Measurements from ENCODE around the gene NSD2.
"Not testable (repeated sequence)": the region's sequence is repeated elsewhere in the genome, so short reads cannot be mapped to it uniquely, and the experiment has no call there.

NSD2 gene

DNA sequence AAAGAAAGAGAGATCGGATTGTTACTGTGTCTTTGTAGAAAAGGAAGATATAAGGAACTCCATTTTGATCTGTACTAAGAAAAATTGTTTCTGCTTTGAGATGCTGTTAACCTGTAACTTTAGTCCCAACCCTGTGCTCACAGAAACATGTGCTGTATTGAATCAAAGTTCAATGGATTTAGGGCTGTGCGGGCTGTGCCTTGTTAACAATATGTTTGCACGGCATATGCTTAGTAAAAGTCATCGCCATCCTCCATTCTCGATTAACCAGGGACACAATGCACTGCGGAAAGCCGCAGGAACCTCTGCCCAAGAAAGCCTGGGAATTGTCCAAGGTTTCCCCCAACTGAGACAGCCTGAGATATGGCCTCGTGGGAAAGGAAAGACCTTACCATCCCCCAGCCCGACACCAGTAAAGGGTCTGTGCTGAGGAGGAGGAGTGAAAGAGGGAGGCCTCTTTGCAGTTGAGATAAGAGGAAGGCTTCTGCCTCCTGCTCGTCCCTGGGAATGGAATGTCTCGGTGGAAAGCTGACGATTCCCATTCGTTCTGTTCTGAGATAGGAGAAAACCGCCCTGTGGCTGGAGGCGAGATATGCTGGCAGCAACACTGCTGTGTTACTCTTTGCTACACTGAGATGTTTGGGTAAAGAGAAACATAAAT lies 150.3 kb downstream of the NSD2 start:
- not testable (repeated sequence) for H3K4me3 ChIP-seq (ENCODE audit: low read length); H3K9ac ChIP-seq (ENCODE audit: low read length); H3K4me1 ChIP-seq (ENCODE audit: control insufficient read depth, insufficient read depth, low read length); H3K27me3 ChIP-seq (ENCODE audit: control insufficient read depth, insufficient read depth, low read length); H3K9me3 ChIP-seq (ENCODE audit: control insufficient read depth, low read length); H3K36me3 ChIP-seq (ENCODE audit: control insufficient read depth, insufficient read depth, low read length)

DNA sequence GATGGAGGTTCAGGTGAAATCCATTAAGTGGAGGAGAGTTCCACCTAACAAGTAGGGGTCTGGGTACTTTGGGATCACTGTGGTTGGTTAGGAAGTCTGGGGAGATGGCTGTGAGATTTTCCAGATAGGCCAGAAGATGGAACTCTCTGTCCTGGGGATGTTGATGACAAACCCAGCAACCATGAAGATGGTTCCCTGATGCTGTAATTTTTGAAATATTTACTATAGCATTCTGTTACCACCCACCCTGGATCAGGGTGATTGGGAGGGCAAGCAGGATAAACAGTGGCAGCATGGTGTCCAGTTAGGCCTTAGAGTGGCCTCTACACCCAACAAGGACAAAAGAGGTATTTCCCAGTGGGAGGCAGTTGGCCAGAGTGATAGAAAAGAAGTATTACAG lies 153.5 kb downstream of the NSD2 start:
- Histone ChIP-seq H3K4me1 (ENCODE audit: control insufficient read depth, insufficient read depth, low read length) (no peaks in the 10 kb centered on the region), H3K27me3 (ENCODE audit: control insufficient read depth, insufficient read depth, low read length) (peaks cover 8% of the 10 kb centered on the region), H3K36me3 (ENCODE audit: control insufficient read depth, insufficient read depth, low read length) (no peaks in the 10 kb centered on the region), H3K9ac (ENCODE audit: low read length) (no peak overlapping the region), H3K9me3 (ENCODE audit: control insufficient read depth, low read length) (no peaks in the 10 kb centered on the region), H3K4me3 (ENCODE audit: low read length) (no peak overlapping the region)

DNA sequence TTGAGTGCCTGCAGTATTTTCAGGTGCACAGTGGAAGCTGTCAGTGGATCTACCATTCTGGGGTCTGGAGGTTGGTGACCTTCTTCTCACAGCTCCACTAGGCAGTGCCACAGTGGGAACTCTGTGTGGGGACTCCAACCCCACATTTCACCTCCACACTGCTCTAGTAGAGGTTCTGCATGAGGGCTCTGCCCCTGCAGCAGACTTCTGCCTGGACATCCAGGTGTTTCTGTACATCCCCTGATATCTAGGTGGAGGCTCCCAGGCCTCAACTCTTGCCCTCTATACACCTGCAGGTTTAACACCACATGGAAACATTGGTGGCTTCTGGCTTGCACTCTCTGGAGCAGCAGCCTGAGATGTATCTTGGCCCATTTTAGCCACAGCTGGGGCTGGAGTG lies 154.6 kb downstream of the NSD2 start:
- Histone ChIP-seq H3K9me3 (ENCODE audit: control insufficient read depth, low read length) (no peaks in the 10 kb centered on the region), H3K4me1 (ENCODE audit: control insufficient read depth, insufficient read depth, low read length) (no peaks in the 10 kb centered on the region), H3K9ac (ENCODE audit: low read length) (no peak overlapping the region), H3K27me3 (ENCODE audit: control insufficient read depth, insufficient read depth, low read length) (peaks cover 8% of the 10 kb centered on the region), H3K36me3 (ENCODE audit: control insufficient read depth, insufficient read depth, low read length) (no peaks in the 10 kb centered on the region), H3K4me3 (ENCODE audit: low read length) (no peak overlapping the region)

DNA sequence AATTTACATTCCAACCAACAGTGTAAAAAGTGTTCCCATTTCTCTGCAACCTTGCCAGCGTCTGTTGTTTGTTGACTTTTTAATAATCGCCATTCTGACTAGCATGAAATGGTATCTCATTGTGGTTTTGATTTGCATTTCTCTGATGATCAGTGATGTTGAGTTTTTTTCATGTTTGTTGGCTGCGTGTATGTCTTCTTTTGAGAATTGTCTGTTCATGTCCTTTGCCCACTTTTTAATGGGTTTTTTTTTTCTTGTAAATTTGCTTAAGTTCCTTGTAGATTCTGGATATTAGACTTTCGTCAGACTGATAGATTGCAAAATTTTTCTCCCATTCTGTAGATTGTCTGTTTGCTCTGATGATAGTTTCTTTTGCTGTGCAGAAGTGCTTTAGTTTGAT lies 155.9 kb downstream of the NSD2 start:
- H3K36me3 ChIP-seq (ENCODE audit: control insufficient read depth, insufficient read depth, low read length); H3K9ac ChIP-seq (ENCODE audit: low read length); H3K27me3 ChIP-seq (ENCODE audit: control insufficient read depth, insufficient read depth, low read length); H3K4me1 ChIP-seq (ENCODE audit: control insufficient read depth, insufficient read depth, low read length); H3K4me3 ChIP-seq (ENCODE audit: low read length); H3K9me3 ChIP-seq (ENCODE audit: control insufficient read depth, low read length): not testable (repeated sequence)

DNA sequence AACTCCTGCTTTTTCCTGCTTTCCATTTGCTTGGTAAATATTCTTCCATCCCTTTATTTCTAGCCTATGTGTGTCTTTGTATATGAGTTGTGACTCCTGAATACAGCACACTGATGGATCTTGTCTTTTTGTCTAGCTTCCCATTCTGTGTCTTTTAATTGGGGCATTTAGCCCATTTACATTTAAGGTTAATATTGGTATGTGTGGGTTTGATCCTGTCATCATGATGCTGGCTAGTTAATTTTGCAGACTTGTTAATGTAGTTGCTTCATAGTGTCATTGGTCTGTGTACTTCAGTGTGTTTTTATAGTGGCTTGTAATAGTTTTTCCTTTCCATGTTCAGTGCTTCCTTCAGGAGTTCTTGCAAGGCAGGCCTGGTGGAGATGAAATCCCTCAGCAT lies 160.0 kb downstream of the NSD2 start:
- H3K4me1 ChIP-seq (ENCODE audit: control insufficient read depth, insufficient read depth, low read length); H3K27me3 ChIP-seq (ENCODE audit: control insufficient read depth, insufficient read depth, low read length); H3K9me3 ChIP-seq (ENCODE audit: control insufficient read depth, low read length); H3K4me3 ChIP-seq (ENCODE audit: low read length); H3K9ac ChIP-seq (ENCODE audit: low read length); H3K36me3 ChIP-seq (ENCODE audit: control insufficient read depth, insufficient read depth, low read length): not testable (repeated sequence)

Data from mucosa of stomach (tissue), 1 donor.